DMS153 treated with DMSO at 0.1 percent for 48 hours (cell line): ENCODE data around the gene UXS1.

Experiments
- DNase-seq: peaks from one replicate; lab custom pipeline; 2025; ENCODE audit not compliant: unreplicated experiment; lab: John Stamatoyannopoulos, UW

The UXS1 gene

GRCh38 chr2:106161938-106162820 lies 31.9 kb downstream of the UXS1 start:
- no peak for DNase-seq

GRCh38 chr2:106161341-106161740 lies 32.8 kb downstream of the UXS1 start:
- no peak for DNase-seq

DNA sequence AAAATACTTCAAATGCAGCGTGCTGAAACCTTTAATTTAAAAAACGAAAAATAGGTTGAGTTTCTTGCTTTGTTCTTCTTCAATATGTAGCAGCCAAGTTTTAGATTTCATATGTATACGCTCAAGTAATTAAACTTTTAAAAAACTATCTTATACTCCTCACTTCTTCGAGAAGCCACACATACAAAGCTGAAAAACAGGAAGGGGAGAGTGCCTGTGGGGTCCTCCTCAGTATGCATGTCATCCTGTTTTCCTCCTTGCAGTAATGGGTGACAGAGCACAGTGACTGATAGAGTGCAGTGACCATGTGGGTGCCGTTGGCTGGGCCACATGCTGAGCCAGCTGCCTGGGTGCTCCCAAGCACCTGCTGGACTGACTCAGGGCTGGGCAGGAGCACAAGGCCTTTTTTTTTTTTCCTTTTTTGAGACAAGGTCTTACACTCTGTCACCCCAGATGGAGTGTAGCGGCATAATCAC lies 33.3 kb downstream of the UXS1 start:
- no peak for DNase-seq

GRCh38 chr2:106159866-106160785 lies 34.0 kb downstream of the UXS1 start:
- DNase-seq, result no peak

DNA sequence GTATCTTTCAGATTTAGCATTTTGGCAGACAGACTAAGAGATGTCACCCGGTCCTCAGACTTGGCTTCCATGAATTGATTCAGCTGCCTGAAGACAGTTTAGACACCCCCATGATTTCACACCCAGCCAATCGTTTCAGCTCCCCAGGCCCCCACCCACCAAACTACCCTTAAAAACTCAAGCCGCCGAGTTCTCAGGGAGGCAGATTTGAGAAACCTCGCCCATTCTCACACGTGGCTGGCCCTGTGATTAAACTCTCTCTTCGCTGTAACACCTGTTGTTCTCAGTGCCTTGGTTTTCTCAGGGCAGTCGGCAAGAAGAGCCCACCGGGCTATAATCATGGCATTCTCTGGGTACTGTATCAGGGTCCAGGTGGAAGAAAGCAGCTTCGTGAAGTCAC lies 35.2 kb downstream of the UXS1 start:
- DNase-seq, result no peak

- DNase-seq, result no peak
Observed at GRCh38 chr2:106158131-106158530, 36.0 kb downstream of the UXS1 start.

DNA sequence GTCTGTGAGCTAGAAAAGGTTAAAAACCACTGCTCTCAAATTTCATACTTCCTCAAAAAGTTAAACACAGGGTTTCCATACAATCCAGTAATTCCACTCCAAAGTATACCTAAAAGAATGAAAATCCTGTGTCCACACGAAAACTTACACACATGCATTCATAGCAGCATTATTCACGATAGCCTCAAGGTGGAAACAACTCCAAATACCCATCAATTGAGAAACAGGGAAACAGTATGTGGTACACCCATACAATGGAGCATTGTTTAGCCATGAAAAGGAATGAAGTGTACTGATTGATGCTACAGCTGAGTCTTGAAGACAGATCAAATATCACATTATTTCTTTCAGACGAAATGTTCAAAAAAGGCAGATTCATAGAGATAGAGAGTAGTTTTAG lies 36.7 kb downstream of the UXS1 start:
- no peak for DNase-seq

DNA sequence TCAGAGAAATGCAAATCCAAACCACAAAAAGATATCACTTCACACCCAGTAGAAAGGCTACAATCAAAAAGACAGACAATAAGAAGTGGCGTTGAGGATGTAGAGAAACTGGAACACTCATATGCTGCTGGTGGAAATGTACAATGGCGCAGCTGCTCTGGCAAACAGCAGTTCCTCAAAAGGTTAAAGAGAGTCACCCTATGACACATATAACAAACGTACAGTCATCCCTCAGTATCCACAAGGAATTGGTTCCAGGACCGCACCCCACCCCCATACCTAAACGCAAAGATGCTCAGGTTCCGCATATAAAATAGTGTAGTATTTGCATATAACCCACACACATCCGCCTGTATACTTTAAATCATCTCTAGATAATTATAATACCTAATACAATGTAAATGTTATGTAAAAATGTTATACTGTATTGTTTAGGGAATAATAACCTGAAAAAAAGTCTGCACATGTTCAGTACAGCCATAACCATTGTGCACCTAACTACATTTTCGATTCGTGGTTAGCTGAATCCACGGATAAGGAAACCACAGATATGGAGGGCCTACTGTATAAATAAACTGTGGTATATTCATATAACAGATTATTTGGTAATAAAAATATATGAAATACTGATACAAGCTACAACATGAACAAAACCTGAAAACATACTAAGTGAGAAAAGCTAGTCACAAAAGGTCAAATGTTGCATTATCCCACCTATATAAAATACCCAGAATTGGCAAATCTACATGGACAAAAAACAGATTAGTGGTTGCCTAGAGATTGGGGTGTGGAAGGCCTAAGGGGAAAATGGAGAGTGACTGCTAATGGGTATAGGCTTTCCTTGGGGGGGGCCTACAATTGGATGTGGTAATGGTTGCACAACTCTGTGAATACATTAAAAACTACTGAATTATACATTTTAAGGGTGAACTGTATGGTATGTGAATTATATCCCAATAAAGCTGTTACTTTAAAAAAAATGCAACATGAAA lies 37.5 kb downstream of the UXS1 start:
- DNase-seq, result no peak

GRCh38 chr2:106153781-106154180 lies 40.3 kb downstream of the UXS1 start:
- no peak for DNase-seq

DNA sequence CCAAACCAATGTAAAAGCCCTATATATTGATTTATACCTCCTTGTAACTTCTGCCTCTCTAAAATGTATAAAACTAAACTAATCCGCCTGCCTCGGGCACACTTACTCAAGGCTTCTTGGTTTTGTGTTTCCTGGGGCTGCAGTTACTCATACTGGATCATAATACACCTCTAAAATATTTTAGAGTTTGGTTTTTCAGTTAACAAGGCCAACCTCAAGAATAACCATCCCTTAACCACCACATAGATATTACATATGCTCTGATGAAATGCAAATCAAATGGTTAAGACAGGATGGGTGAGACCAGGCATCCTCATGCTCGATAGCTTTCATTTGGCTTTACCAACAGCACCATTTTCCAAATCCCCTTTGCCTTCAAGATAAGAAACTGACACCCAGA lies 46.4 kb downstream of the UXS1 start:
- DNase-seq, result no peak

DNA sequence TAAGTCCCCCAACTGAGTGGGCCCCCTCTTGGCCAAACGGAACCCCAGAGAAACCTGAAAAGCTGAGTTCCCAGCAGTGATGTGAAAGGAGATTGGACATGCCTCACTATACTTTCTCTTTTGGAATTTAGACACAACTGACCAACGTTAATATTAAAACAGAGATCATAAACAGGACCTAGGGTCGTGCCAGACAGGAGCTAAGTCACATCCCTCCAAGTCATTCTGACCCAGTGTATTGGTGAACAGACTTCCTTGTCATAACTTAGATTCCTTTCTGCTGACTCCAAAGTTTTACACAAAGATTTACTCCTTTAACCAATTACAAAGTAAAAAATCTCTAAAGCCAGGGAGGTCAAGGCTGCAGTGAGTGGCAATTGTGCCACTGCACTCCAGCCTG lies 46.9 kb downstream of the UXS1 start:
- DNase-seq, result no peak

GRCh38 chr2:106144621-106145331 lies 49.3 kb downstream of the UXS1 start:
- DNase-seq, result no peak

GRCh38 chr2:106143495-106144215 lies 50.4 kb downstream of the UXS1 start:
- DNase-seq, result no peak

GRCh38 chr2:106142683-106143082 lies 51.4 kb downstream of the UXS1 start:
- no peak for DNase-seq

GRCh38 chr2:106140913-106141312 lies 53.2 kb downstream of the UXS1 start:
- no peak for DNase-seq

DNA sequence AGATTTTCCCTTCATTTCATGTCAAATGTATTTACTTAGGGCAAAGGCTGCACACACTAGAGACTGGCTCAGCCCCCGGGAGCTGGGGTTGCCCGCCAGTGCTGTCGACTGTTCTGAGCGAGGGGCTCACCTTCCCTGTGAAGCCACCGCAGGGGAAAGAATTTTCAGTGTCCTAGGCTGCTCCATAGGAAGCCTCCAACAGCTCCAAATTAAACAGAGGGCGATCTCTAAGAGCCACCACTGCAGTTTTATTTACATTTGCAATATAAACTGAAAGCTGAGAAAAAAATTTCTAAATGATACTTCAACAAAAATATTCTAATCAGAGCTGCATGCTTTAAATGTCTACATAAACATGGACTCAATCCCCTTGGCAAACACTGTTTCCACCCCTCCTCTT lies 54.0 kb downstream of the UXS1 start:
- no peak for DNase-seq

- no peak for DNase-seq
Observed at GRCh38 chr2:106139238-106139935, 54.7 kb downstream of the UXS1 start.

- no peak for DNase-seq
Observed at GRCh38 chr2:106138543-106139237, 55.4 kb downstream of the UXS1 start.
